ENCODE measurements around the gene NPR1.
"Not testable (repeated sequence)": the region's sequence is repeated elsewhere in the genome, so short reads cannot be mapped to it uniquely, and the experiment has no call there.

Gene NPR1

DNA sequence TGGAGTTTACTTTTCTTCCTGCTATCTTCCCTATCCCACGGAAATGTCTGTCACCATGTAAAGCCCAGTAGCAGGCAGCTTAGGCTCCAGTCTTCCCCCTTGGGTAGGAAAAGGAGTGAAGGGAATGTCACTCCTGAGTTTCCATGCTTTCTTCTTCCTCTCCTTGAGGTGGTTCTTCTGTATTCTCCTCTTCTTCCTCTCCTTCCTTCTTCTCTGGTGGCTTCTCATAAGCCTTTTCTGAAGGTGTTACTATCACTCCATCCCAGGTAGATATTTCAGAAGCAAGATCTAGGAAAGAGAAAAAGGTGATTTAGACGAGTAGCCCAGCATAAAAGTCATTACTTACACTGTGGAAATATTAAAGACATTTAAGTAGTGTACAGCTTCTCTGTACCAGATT, 16.2 kb upstream of the NPR1 start:
- TF ChIP-seq CTCF (IDR thresholded peaks at IDR 0.05; ENCODE audit: low read depth, low read length) (no peak), EZH2phosphoT487 (IDR thresholded peaks at IDR 0.05; ENCODE audit: low read depth) (no peak)
- H3K9me3 ChIP-seq (ENCODE audit: insufficient read depth, low read length) = no peaks in the 10 kb centered on the region
- peaks cover 57% of the 10 kb centered on the region for H3K36me3 ChIP-seq (replicated peaks; ENCODE audit: low read depth, low read length)
- H3K27me3 ChIP-seq (ENCODE audit: low read depth, low read length) = no peaks in the 10 kb centered on the region
- H3K9ac ChIP-seq (ENCODE audit: low read length) = no peak overlapping the region
- H3K4me2 ChIP-seq (ENCODE audit: low read length) = no peak overlapping the region
- peaks cover 16% of the 10 kb centered on the region for H3K79me2 ChIP-seq (ENCODE audit: low read length)
- H3K4me3 ChIP-seq (ENCODE audit: low read length) = no peak overlapping the region
- no peaks in the 10 kb centered on the region for H4K20me1 ChIP-seq (ENCODE audit: insufficient read depth, low read length)
- H3K27ac ChIP-seq (ENCODE audit: low read length) = no peak overlapping the region
- H2AFZ ChIP-seq (ENCODE audit: low read depth, low read length) = no peak overlapping the region
- peaks cover 13% of the 10 kb centered on the region for H3K4me1 ChIP-seq (ENCODE audit: low read length)

GRCh38 chr1:153663211-153663610, 15.3 kb upstream of the NPR1 start:
- peaks cover 26% of the 10 kb centered on the region for H3K79me2 ChIP-seq (ENCODE audit: low read length)
- H2AFZ ChIP-seq (ENCODE audit: low read depth, low read length) = no peak overlapping the region
- no peak overlapping the region for H3K9ac ChIP-seq (ENCODE audit: low read length)
- H3K4me1 ChIP-seq (ENCODE audit: low read length) = peaks cover 8% of the 10 kb centered on the region
- no peak overlapping the region for H3K4me2 ChIP-seq (ENCODE audit: low read length)
- no peak overlapping the region for H3K4me3 ChIP-seq (ENCODE audit: low read length)
- no peak overlapping the region for H3K27ac ChIP-seq (ENCODE audit: low read length)
- no peaks in the 10 kb centered on the region for H3K9me3 ChIP-seq (ENCODE audit: insufficient read depth, low read length)
- H4K20me1 ChIP-seq (ENCODE audit: insufficient read depth, low read length) = no peaks in the 10 kb centered on the region
- no peaks in the 10 kb centered on the region for H3K27me3 ChIP-seq (ENCODE audit: low read depth, low read length)
- H3K36me3 ChIP-seq (replicated peaks; ENCODE audit: low read depth, low read length) = peaks cover 67% of the 10 kb centered on the region
- TF ChIP-seq CTCF (IDR thresholded peaks at IDR 0.05; ENCODE audit: low read depth, low read length) (no peak), EZH2phosphoT487 (IDR thresholded peaks at IDR 0.05; ENCODE audit: low read depth) (no peak)

- no peak overlapping the region for H3K4me3 ChIP-seq (ENCODE audit: low read length)
- no peaks in the 10 kb centered on the region for H3K27me3 ChIP-seq (ENCODE audit: low read depth, low read length)
- H4K20me1 ChIP-seq (ENCODE audit: insufficient read depth, low read length) = no peaks in the 10 kb centered on the region
- TF ChIP-seq CTCF (IDR thresholded peaks at IDR 0.05; ENCODE audit: low read depth, low read length) (no peak), EZH2phosphoT487 (IDR thresholded peaks at IDR 0.05; ENCODE audit: low read depth) (no peak)
- H2AFZ ChIP-seq (ENCODE audit: low read depth, low read length) = no peak overlapping the region
- peaks cover 9% of the 10 kb centered on the region for H3K4me1 ChIP-seq (ENCODE audit: low read length)
- H3K79me2 ChIP-seq (ENCODE audit: low read length) = peaks cover 36% of the 10 kb centered on the region
- no peak overlapping the region for H3K9ac ChIP-seq (ENCODE audit: low read length)
- H3K9me3 ChIP-seq (ENCODE audit: insufficient read depth, low read length) = no peaks in the 10 kb centered on the region
- H3K36me3 ChIP-seq (replicated peaks; ENCODE audit: low read depth, low read length) = peaks cover 70% of the 10 kb centered on the region
- H3K4me2 ChIP-seq (ENCODE audit: low read length) = no peak overlapping the region
- H3K27ac ChIP-seq (ENCODE audit: low read length) = no peak overlapping the region
Measured at GRCh38 chr1:153667439-153667838, 11.0 kb upstream of the NPR1 start.

DNA sequence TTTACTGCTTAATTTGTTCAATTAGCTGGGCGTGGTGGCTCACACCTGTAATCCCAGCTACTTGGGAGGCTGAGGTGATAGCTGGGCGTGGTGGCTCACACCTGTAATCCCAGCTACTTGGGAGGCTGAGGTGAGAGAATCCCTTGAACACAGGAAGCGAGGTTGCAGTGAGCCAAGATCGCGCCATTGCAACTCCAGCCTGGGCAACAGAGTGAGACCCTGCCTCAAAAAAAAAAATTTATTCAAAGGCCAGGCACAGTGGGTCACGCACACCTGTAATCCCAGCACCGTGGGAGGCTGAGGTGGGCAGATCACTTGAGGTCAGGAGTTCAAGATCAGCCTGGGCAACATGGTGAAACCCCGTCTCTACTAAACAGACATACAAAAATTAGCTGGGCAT, 9.8 kb upstream of the NPR1 start:
- not testable (repeated sequence) for H2AFZ ChIP-seq (ENCODE audit: low read depth, low read length); H3K4me3 ChIP-seq (ENCODE audit: low read length); H3K4me1 ChIP-seq (ENCODE audit: low read length); H3K9me3 ChIP-seq (ENCODE audit: insufficient read depth, low read length); H3K27ac ChIP-seq (ENCODE audit: low read length); H3K4me2 ChIP-seq (ENCODE audit: low read length); H4K20me1 ChIP-seq (ENCODE audit: insufficient read depth, low read length); H3K27me3 ChIP-seq (ENCODE audit: low read depth, low read length); H3K9ac ChIP-seq (ENCODE audit: low read length)
- peaks cover 36% of the 10 kb centered on the region for H3K79me2 ChIP-seq (ENCODE audit: low read length)
- H3K36me3 ChIP-seq (replicated peaks; ENCODE audit: low read depth, low read length) = peaks cover 58% of the 10 kb centered on the region

GRCh38 chr1:153669606-153670005, 8.9 kb upstream of the NPR1 start:
- H2AFZ ChIP-seq (ENCODE audit: low read depth, low read length) = no peak overlapping the region
- no peaks in the 10 kb centered on the region for H3K9me3 ChIP-seq (ENCODE audit: insufficient read depth, low read length)
- peaks cover 49% of the 10 kb centered on the region for H3K36me3 ChIP-seq (replicated peaks; ENCODE audit: low read depth, low read length)
- H3K27me3 ChIP-seq (ENCODE audit: low read depth, low read length) = no peaks in the 10 kb centered on the region
- TF ChIP-seq EZH2phosphoT487 (IDR thresholded peaks at IDR 0.05; ENCODE audit: low read depth) = no peak
- TF ChIP-seq CTCF (IDR thresholded peaks at IDR 0.05; ENCODE audit: low read depth, low read length) = no peak
- H3K4me1 ChIP-seq (ENCODE audit: low read length) = peaks cover 9% of the 10 kb centered on the region
- H3K9ac ChIP-seq (ENCODE audit: low read length) = peak overlapping the region; percentile 94
- no peak overlapping the region for H3K27ac ChIP-seq (ENCODE audit: low read length)
- peaks cover 36% of the 10 kb centered on the region for H3K79me2 ChIP-seq (ENCODE audit: low read length)
- H4K20me1 ChIP-seq (ENCODE audit: insufficient read depth, low read length) = no peaks in the 10 kb centered on the region
- H3K4me2 ChIP-seq (ENCODE audit: low read length) = peak overlapping the region; percentile 94
- peak overlapping the region; percentile 95 for H3K4me3 ChIP-seq (ENCODE audit: low read length)
